ENCODE measurements around the gene MAF. TPM values are rescaled to one million over a fixed set of nuclear protein-coding genes. Genes with fewer than 3 reads are reported as not detected.

MAF gene
- total RNA-seq, 1 experiment from 2014 or later = 4.9 TPM

DNA sequence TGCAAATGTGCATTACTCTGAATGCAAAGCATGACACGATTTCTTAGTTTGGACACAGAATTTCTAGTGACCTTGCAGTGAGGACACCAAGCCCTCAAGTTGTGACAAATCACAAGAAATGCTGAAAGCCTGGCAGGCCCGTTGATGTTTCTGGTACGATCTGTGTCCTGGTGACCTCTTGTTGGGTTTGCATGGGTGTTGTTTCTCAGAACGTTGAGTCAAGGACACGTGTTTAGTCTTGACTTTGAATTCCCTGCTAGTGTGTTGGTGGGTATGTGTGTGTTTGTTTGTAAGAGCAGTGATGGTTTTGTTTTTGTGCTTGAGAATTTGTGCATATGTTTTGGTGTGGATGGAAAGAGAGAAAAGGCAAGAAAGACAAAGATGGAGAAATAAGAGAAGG lies 37.8 kb upstream of the MAF start:
- H3K9ac ChIP-seq (ENCODE audit: extremely low read depth, insufficient read length, low read length) = no peak overlapping the region
- H2AK5ac ChIP-seq (ENCODE audit: insufficient read length, low read length) = no peak overlapping the region
- no peaks in the 10 kb centered on the region for H4K20me1 ChIP-seq (ENCODE audit: control insufficient read depth, insufficient read depth, insufficient read length)
- no peak overlapping the region for H3K23ac ChIP-seq (ENCODE audit: insufficient read length, low read depth, low read length)
- no peaks in the 10 kb centered on the region for H3K23me2 ChIP-seq (ENCODE audit: insufficient read length, low read depth, low read length, poor library complexity, severe bottlenecking)
- no peak overlapping the region for H4K5ac ChIP-seq (ENCODE audit: insufficient read length, low read depth, low read length)
- no peaks in the 10 kb centered on the region for H3K9me3 ChIP-seq (ENCODE audit: control insufficient read depth, low read depth, low read length)
- H3K56ac ChIP-seq (ENCODE audit: insufficient read length, low read depth, low read length) = no peak overlapping the region
- no peak overlapping the region for H2BK15ac ChIP-seq (ENCODE audit: low read depth, low read length)
- H3K27me3 ChIP-seq (ENCODE audit: insufficient read depth, low read length) = no peaks in the 10 kb centered on the region
- H2BK5ac ChIP-seq (ENCODE audit: insufficient read length, low read length) = no peak overlapping the region
- Mint-ChIP-seq H3K27ac (no peak overlapping the region), H3K9me3 (no peaks in the 10 kb centered on the region), H3K27me3 (ENCODE audit: low read depth) (no peaks in the 10 kb centered on the region), H3K4me3 (no peak overlapping the region), H3K36me3 (ENCODE audit: insufficient read depth in 1 of 3, low read depth in 3 of 3) (no peaks in the 10 kb centered on the region), H3K4me1 (peaks cover 0 to 6% of the 10 kb centered on the region in 2 experiments; a peak in 2 of 4 replicates)
- no peak for DNase-seq
- H2BK12ac ChIP-seq (ENCODE audit: insufficient read length, low read depth, low read length) = no peak overlapping the region
- no peaks in the 10 kb centered on the region for H3K4me1 ChIP-seq (ENCODE audit: insufficient read depth, low read length)
- H3K14ac ChIP-seq (ENCODE audit: insufficient read depth, low read length) = no peak overlapping the region
- H3K4me2 ChIP-seq (ENCODE audit: insufficient read depth, insufficient read length, low read length) = no peak overlapping the region
- no peak overlapping the region for H3K4ac ChIP-seq (ENCODE audit: low read depth, low read length)
- H2BK20ac ChIP-seq (ENCODE audit: low read depth, low read length, poor library complexity, severe bottlenecking) = no peak overlapping the region
- no peaks in the 10 kb centered on the region for H3K79me2 ChIP-seq (ENCODE audit: insufficient read depth, low read length)
- no peak overlapping the region for H2AFZ ChIP-seq (ENCODE audit: low read length)
- H4K91ac ChIP-seq (ENCODE audit: insufficient read length, low read depth, low read length) = no peak overlapping the region
- no peak overlapping the region for H3K27ac ChIP-seq (ENCODE audit: insufficient read length, low read depth, low read length)
- no peak overlapping the region for H4K8ac ChIP-seq (replicated peaks; ENCODE audit: insufficient read length, low read depth, low read length)
- no peak overlapping the region for H3T11ph ChIP-seq (ENCODE audit: low read length)
- no peaks in the 10 kb centered on the region for H3K79me1 ChIP-seq (ENCODE audit: insufficient read depth, low read depth, low read length, poor library complexity, severe bottlenecking)
- no peak for TF ChIP-seq CTCF (conservative IDR thresholded peaks at IDR 0.05)
- H3K18ac ChIP-seq (ENCODE audit: insufficient read length, low read depth, low read length) = no peak overlapping the region
- no peak overlapping the region for H2BK120ac ChIP-seq (ENCODE audit: low read depth, low read length, poor library complexity, severe bottlenecking)
- no CpG with 5 or more reads among the region's 5 CpGs for WGBS (ENCODE audit: extremely low coverage, insufficient read length, low lambda C conversion rate)
